CD14-positive monocyte (primary cell): ENCODE results near the gene PFKL. TPM values are rescaled to one million over a fixed set of nuclear protein-coding genes. Genes with fewer than 3 reads are reported as not detected.

ENCODE experiments used
- DNase-seq, 3 donors: peaks; one replicate each; pipeline ENCODE4 v3.0.0-alpha.2; 2011 to 2022
- H2AFZ ChIP-seq: 2 replicates; pipeline ENCODE4 v1.6.0; 2012; ENCODE audit warnings: mild to moderate bottlenecking, low read depth, low read length, inconsistent platforms; ENCODE audit not compliant: insufficient read depth, poor library complexity, severe bottlenecking
- H3K27ac ChIP-seq, 2 donors: 1 replicate in 1 of 2; 2 replicates in 1 of 2; pipeline ENCODE4 v1.5.1; 2012 to 2013; ENCODE audit warnings: low read length in 2 of 2, control low read depth in 1 of 2, inconsistent platforms in 1 of 2, low read depth in 1 of 2, mild to moderate bottlenecking in 1 of 2
- H3K27me3 ChIP-seq, 2 donors: one replicate each; pipeline versions ENCODE4 v1.6.0 to v1.6.1; 2011 to 2013; ENCODE audit warnings: low read length in 2 of 2; ENCODE audit not compliant: control insufficient read depth in 2 of 2, insufficient read depth in 2 of 2
- H3K36me3 ChIP-seq, 2 donors: replicated peaks in 1 of 2; 1 replicate in 1 of 2; 2 replicates in 1 of 2; pipeline versions ENCODE4 v1.5.1 to v1.6.1; 2012 to 2013; ENCODE audit warnings: low read length in 2 of 2, control low read depth in 1 of 2, inconsistent platforms in 1 of 2, mild to moderate bottlenecking in 1 of 2; ENCODE audit not compliant: insufficient read depth in 2 of 2, control insufficient read depth in 1 of 2
- H3K4me1 ChIP-seq, 2 donors: 1 replicate in 1 of 2; 2 replicates in 1 of 2; pipeline versions ENCODE4 v1.5.1 to v1.6.1; 2012 to 2013; ENCODE audit warnings: low read length in 2 of 2, control low read depth in 1 of 2, inconsistent platforms in 1 of 2, mild to moderate bottlenecking in 1 of 2, moderate library complexity in 1 of 2; ENCODE audit not compliant: insufficient read depth in 2 of 2, control insufficient read depth in 1 of 2
- H3K4me2 ChIP-seq: replicated peaks from 2 replicates; pipeline ENCODE3; 2012; ENCODE audit warnings: low read length, moderate library complexity, mild to moderate bottlenecking; ENCODE audit not compliant: poor library complexity, severe bottlenecking; ENCODE audit errors: extremely low read depth
- H3K4me3 ChIP-seq, 3 experiments: fragments of 200-600 bp in 1 of 3; sonication (generic) in 1 of 3; replicated peaks in 1 of 3; 1 replicate in 2 of 3; 2 replicates in 1 of 3; pipeline ENCODE4 v1.5.1; 2011 to 2013; ENCODE audit warnings: low read length in 3 of 3, mild to moderate bottlenecking in 3 of 3, control low read depth in 2 of 3, low read depth in 2 of 3, inconsistent platforms in 1 of 3, moderate library complexity in 1 of 3
- H3K79me2 ChIP-seq: 2 replicates; pipeline ENCODE4 v1.6.0; 2012; ENCODE audit warnings: mild to moderate bottlenecking, control low read depth, inconsistent platforms, low read length, moderate library complexity; ENCODE audit not compliant: insufficient read depth
- H3K9ac ChIP-seq: 2 replicates; pipeline ENCODE4 v1.6.0; 2017; ENCODE audit warnings: low read length, mild to moderate bottlenecking; ENCODE audit not compliant: insufficient read depth, poor library complexity, severe bottlenecking
- H3K9me3 ChIP-seq, 2 donors: replicated peaks in 1 of 2; 1 replicate in 1 of 2; 2 replicates in 1 of 2; pipeline versions ENCODE4 v1.5.1 to v1.6.1; 2012 to 2013; ENCODE audit warnings: low read length in 2 of 2, control low read depth in 1 of 2; ENCODE audit not compliant: control insufficient read depth in 1 of 2, insufficient read depth in 1 of 2
- H4K20me1 ChIP-seq: 2 replicates; pipeline ENCODE4 v1.6.0; 2012; ENCODE audit warnings: mild to moderate bottlenecking, low read length, control low read depth, moderate library complexity; ENCODE audit not compliant: insufficient read depth
- H3K27ac Mint-ChIP-seq, 7 donors: one replicate each; pipeline ENCODE4 v1.8.0; 2020; ENCODE audit warnings: mild to moderate bottlenecking in 7 of 7, mixed read lengths in 7 of 7, moderate library complexity in 6 of 7, inconsistent platforms in 2 of 7
- H3K27me3 Mint-ChIP-seq, 3 donors: one replicate each; pipeline ENCODE4 v1.8.0; 2021 to 2022; ENCODE audit warnings: low read depth in 3 of 3, mild to moderate bottlenecking in 3 of 3, mixed read lengths in 3 of 3, moderate library complexity in 3 of 3, inconsistent platforms in 1 of 3
- H3K36me3 Mint-ChIP-seq, 2 donors: one replicate each; pipeline ENCODE4 v1.8.0; 2020; ENCODE audit warnings: mixed read lengths in 2 of 2, inconsistent platforms in 1 of 2, mild to moderate bottlenecking in 1 of 2
- H3K4me1 Mint-ChIP-seq: one replicate; pipeline ENCODE4 v1.8.0; 2020; ENCODE audit warnings: mild to moderate bottlenecking, mixed read lengths
- H3K4me3 Mint-ChIP-seq, 2 donors: one replicate each; pipeline ENCODE4 v1.8.0; 2020; ENCODE audit warnings: mild to moderate bottlenecking in 2 of 2, mixed read lengths in 2 of 2, moderate library complexity in 1 of 2
- H3K9me3 Mint-ChIP-seq, 7 donors: one replicate each; pipeline ENCODE4 v1.8.0; 2020 to 2022; ENCODE audit warnings: mixed read lengths in 7 of 7, mild to moderate bottlenecking in 6 of 7, moderate library complexity in 6 of 7, inconsistent platforms in 2 of 7
- CTCF ChIP-seq: fragments of 200-600 bp; IDR thresholded peaks from one replicate; pipeline ENCODE4 v1.8.0; 2022; ENCODE audit warnings: antibody characterized with exemption, mild to moderate bottlenecking
- WGBS: methylation state at CpG from one replicate; pipeline ENCODE4 v1.1.5; 2013; ENCODE audit warnings: missing lambda C conversion rate; ENCODE audit not compliant: insufficient coverage; 5-methylcytosine and 5-hydroxymethylcytosine counted together
- intact Hi-C, 2 donors: fragments of 100-400 bp; cut with micrococcal nuclease; formaldehyde crosslinking; loops; one replicate each; pipeline versions ENCODE4 v1.15.0 to v1.15.1; 2023
- polyA plus RNA-seq, 3 donors: library from polyadenylated mRNA; depleted of rRNA in 1 of 3; unstranded in 2 of 3; stranded (reverse) in 1 of 3; fragments of 300-500 nt in 2 of 3; fragments of >200 nt in 1 of 3; fragmentation: Illumina TruSeq in 2 of 3; gene quantifications; 1 replicate in 2 of 3; 2 replicates in 1 of 3; pipeline ENCODE4 v1.2.3, GENCODE V29; 2012 to 2021

The PFKL gene
- polyA plus RNA-seq, 3 donors: 105 to 133 (median 113) TPM

GRCh38 chr21:44349416-44349846, 49.6 kb downstream of the PFKL start:
- H3K9ac ChIP-seq: no peak overlapping the region
- no peak for DNase-seq
- Mint-ChIP-seq H3K4me3 (peak overlapping the region; percentile 16 to 75), H3K4me1 (peaks cover 47% of the 10 kb centered on the region), H3K9me3 (peaks cover 0 to 3% (median 0%) of the 10 kb centered on the region in 7 donors), H3K27me3 (peaks cover 38 to 60% (median 42%) of the 10 kb centered on the region in 3 donors), H3K36me3 (peaks cover 0 to 2% of the 10 kb centered on the region in 2 donors), H3K27ac (no peak overlapping the region)
- H3K4me2 ChIP-seq: peak overlapping the region; percentile 83
- 89% methylated on average over 12 of the region's 12 CpGs for WGBS
- TF ChIP-seq CTCF: no peak
- no peak overlapping the region for H2AFZ ChIP-seq
- no peaks in the 10 kb centered on the region for H3K36me3 ChIP-seq
- H3K79me2 ChIP-seq: peaks cover 14% of the 10 kb centered on the region
- intact Hi-C loops: no loop called here
- peak overlapping the region in 1 of 3 experiments; percentile 49 for H3K4me3 ChIP-seq
- no peak overlapping the region for H3K27ac ChIP-seq
- no peaks in the 10 kb centered on the region for H4K20me1 ChIP-seq
- H3K4me1 ChIP-seq: peaks cover 46 to 50% of the 10 kb centered on the region in 2 donors
- H3K9me3 ChIP-seq: no peaks in the 10 kb centered on the region
- peaks cover 4 to 37% of the 10 kb centered on the region in 2 donors for H3K27me3 ChIP-seq

GRCh38 chr21:44349847-44350772, 50.3 kb downstream of the PFKL start:
- H3K27ac ChIP-seq: no peak overlapping the region
- H4K20me1 ChIP-seq: no peaks in the 10 kb centered on the region
- no peaks in the 10 kb centered on the region for H3K36me3 ChIP-seq
- no peak overlapping the region for H3K9ac ChIP-seq
- Mint-ChIP-seq H3K4me1 (peaks cover 47% of the 10 kb centered on the region), H3K27ac (no peak overlapping the region), H3K36me3 (peaks cover 4 to 6% of the 10 kb centered on the region in 2 donors), H3K27me3 (peaks cover 35 to 55% (median 41%) of the 10 kb centered on the region in 3 donors), H3K4me3 (peak overlapping the region; percentile 59 to 75), H3K9me3 (peaks cover 0 to 6% (median 0%) of the 10 kb centered on the region in 7 donors)
- H3K27me3 ChIP-seq: peaks cover 4 to 31% of the 10 kb centered on the region in 2 donors
- peak overlapping the region; percentile 70 for H2AFZ ChIP-seq
- H3K9me3 ChIP-seq: no peaks in the 10 kb centered on the region
- H3K4me1 ChIP-seq: peaks cover 53 to 57% of the 10 kb centered on the region in 2 donors
- H3K4me3 ChIP-seq: peak overlapping the region in 1 of 3 experiments; percentile 77
- DNase-seq: peak in 1 of 3 donors; percentile 52
- WGBS: 8% methylated on average over 104 of the region's 113 CpGs
- no peak for TF ChIP-seq CTCF
- H3K4me2 ChIP-seq: peak overlapping the region; percentile 83
- peaks cover 21% of the 10 kb centered on the region for H3K79me2 ChIP-seq
- intact Hi-C loops: loop anchor here in 1 of 2 donors (5.0 kb wide), 1 partner anchor 1202 kb away; no protein-coding TSS in a partner anchor
